GM21737 (cell line): ENCODE data around the gene XPR1.

ENCODE experiments used
- ATAC-seq: cut with Tn5 transposase; IDR thresholded peaks from one replicate; pipeline ENCODE4 v1.9.1; 2021; ENCODE audit warnings: mild to moderate bottlenecking, moderate library complexity; ENCODE audit not compliant: unreplicated experiment

XPR1 gene

GRCh38 chr1:180631766-180632325 lies at the start of gene XPR1:
Gene XPR1 (plus strand): TSS chr1:180632022. CDS start chr1:180632202, 180 bp downstream.
- peak; percentile 98 for ATAC-seq

DNA sequence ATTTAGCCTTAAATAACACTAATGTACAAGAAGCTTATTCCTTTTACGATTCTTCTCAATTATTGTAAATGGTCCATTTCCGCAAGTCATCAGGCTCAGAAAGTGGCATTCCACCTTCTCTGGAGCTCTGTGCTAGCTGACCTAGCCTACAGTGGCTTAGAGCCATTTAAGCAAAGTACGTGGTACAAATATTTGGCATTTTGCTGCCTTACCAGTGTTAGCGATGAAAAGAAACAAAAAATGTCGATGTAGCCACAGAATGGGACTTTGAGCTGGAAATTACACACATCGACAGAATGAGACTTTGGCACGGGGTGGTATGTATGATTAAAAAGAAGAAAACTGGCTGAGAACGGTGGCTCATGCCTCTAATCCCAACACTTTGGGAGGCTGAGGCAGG lies 47.0 kb upstream of the XPR1 start:
- no peak for ATAC-seq

DNA sequence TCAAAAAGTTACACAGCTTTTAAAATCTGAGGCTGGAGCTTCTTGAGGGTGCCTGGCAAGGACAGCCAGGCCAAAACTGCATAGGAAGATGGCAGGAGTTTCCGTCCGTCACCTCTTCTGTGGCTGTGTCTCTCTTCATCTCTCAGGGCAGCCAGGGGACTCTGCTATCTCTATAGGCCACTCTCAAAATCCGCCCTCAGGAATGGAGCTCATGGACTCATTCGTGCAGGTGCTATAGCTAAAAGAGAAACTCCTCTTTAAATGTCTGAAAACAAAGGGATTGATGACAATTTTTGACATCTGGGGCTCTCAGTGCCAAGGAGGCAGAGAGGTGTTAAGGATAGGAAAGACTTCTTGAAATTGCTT lies 45.8 kb upstream of the XPR1 start:
- ATAC-seq = no peak

DNA sequence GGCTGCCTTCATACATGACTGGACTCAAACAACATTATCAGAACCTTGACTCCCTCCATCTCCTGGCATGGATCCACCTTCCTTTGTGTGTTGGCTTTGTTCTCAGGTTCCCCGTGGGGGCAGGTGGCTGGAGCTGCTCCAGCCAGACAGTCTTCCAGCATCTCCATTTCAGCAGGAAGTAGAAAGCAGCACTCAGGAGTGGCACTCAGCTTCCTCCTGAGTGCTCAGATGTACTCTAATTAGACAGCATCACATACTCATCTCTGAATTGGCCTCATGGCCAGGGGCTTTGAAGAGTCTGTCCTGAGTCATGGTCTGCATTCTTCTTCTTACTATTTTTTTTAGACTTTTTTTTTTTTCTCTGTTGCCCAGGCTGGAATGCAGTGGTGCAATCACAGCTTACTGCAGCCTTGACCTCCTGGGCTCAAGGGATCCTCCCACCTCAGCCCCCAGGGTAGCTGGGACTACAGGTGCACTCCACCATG lies 45.1 kb upstream of the XPR1 start:
- no peak for ATAC-seq

DNA sequence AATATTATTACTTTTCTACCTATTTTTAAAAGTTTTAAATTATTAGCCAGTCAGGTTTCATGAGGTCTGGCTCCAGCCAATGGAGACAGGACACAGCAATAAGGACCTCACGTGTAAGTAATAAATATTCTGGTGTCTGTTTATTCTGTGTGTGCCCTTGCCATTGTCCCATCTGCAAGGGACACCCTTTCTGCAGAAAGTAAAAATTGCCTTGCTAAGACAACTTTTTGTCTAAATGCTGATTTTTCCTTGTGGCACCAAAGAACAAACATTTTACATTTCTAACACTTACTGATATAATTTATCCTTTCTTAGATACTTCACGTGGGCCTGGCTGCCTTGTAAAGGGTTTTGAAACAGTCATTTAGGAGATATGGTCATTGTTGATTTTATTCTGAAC lies 43.7 kb upstream of the XPR1 start:
- no peak for ATAC-seq

GRCh38 chr1:180590889-180591288 lies 40.9 kb upstream of the XPR1 start:
- ATAC-seq = no peak

GRCh38 chr1:180593382-180593781 lies 38.4 kb upstream of the XPR1 start:
- no peak for ATAC-seq

GRCh38 chr1:180594723-180595122 lies 37.1 kb upstream of the XPR1 start:
- ATAC-seq = no peak

GRCh38 chr1:180595966-180596365 lies 35.9 kb upstream of the XPR1 start:
- no peak for ATAC-seq

DNA sequence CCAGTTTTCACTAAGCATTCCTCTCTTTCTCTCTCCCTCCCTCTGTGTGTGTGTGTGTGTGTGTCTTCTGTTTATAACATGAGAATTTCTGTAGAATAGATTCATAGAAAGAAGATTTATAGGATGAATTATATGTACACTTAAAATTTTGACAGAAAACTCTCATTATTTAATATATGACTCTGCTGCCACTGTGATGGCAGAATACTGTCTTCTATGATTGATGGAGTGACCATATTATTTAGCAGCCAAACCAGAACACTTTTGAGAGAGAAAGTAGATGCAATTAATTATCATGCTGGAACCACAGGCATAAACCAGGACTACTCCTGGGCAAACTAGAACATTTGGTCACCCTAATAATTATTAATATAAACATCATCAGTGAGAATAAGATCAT lies 34.3 kb upstream of the XPR1 start:
- ATAC-seq = no peak

GRCh38 chr1:180598333-180598974 lies 33.4 kb upstream of the XPR1 start:
- no peak for ATAC-seq

DNA sequence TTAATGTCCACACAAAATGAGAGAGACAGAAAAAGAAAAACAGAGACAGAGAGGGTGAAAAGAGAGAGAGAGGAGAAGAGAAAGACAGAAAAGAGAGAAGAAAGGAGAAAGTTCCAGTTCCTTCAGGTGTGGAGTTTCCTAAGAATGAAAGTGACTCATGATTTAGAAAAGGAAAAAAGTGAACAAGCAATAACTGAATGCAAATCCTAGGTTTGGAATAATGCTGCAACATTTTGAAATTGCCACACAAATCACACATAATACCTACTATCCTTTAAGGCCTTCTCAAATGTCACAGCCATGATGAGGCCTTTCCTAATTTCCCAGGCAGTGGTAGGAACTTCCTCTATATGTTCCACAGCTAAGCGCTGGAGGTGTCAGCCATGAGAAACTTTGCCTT lies 31.5 kb upstream of the XPR1 start:
- no peak for ATAC-seq

- ATAC-seq = no peak
Observed at GRCh38 chr1:180601512-180601911, 30.3 kb upstream of the XPR1 start.

- no peak for ATAC-seq
Observed at GRCh38 chr1:180603223-180603849, 28.5 kb upstream of the XPR1 start.

DNA sequence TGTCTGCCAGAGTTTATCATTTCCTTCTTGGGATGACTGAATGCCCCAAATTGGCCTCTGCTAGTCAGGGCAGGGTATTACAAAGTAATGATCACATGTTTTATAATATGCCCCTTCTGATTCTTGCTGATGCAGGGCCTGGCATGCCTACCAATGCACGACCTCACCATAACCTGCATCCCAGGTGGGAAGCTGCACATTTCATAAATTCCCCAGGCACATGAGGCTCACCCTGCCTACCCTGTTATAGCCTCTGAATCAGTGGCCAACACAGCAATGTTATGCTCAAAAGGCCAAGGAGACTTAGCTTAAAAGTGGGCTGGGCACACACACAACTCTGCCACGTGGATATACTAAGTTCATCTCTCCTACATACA lies 28.0 kb upstream of the XPR1 start:
- ATAC-seq = no peak

- no peak for ATAC-seq
Observed at GRCh38 chr1:180606155-180606554, 25.7 kb upstream of the XPR1 start.

DNA sequence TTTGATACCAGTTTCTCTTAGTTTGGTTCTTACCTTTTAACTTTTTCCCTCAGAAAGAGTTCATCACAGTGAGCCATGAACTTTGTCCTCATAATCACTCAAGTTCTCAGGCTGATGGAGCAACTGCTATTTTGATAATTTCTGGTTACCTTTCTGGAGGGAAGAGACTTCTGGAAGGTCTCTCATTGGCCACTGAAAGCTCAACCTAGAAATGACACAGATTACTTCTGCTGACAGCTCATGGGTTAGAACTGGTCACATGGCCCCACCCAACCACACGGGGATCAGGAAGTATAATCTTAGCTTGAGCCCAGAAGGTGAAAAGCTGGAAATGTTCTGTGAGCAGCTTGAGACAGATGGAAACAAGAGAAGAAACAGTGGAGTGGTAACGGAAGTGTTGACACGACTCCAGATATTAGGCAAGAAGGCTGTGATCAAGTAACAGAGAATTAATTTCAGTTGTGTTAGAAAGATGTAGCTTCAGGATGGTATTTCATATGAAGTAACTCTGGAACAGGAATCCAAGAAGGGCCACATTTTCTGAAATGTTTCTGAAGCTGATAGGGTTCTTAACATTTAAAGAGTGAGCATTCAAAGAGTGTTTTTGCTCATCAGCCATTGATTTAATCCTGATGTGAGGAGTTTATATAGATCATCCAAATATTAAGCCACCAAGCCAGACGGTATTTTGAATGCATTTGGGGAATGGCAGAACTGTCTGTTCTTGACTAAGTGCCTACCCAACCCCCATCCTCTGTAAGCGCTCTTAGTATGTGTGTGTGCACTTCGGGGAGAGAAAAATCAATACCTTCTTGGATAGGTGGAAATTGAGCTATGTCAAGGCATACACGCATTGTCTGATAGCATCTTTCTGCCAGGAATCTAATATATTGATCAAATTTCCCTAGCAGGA lies 21.9 kb upstream of the XPR1 start:
- no peak for ATAC-seq

GRCh38 chr1:180610556-180611015 lies 21.2 kb upstream of the XPR1 start:
- no peak for ATAC-seq

DNA sequence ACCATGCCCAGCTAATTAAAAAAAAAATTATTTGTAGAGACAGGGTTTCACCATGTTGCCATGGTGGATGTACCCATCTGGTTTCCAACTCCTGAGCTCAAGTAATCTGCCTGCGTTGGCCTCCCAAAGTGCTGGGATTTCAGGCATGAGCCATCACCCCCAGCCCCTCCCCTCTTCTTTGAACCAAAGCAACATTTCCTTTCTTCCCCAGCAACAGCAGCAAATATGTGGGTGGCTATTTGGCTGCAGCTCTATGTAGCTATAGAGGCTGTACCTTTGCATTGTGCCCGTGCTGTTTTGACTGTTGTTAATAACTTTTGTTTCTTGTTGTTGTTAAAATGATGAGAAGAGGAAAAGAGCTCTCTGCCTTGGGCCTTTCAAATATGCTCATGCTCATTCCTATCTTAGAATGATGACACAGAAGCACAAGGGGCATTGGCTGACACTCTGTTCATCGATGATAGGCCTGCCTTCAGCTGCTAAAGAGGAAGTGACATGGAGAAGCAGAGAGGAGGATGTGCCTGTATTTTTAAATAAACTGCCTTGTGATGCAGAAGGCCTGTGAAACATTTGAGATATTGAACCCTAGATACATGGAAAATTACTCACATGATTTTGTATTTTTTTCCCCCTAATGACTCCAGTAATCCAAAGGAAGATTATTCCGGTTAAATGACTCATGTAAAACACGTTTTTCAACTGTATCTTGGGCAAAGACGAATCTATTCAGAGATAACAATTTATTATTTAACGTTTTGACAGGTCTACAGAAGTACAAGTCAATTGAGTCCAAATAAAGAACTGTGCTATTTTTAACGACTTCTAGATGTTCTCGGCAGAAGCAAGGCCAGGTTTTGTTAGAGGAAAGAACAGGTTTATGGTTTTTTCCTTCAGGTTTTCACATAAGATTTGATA lies 20.5 kb upstream of the XPR1 start:
- no peak for ATAC-seq

- no peak for ATAC-seq
Observed at GRCh38 chr1:180612632-180613031, 19.2 kb upstream of the XPR1 start.
